Measurements from ENCODE around the gene F11R. TPM values are rescaled to one million over a fixed set of nuclear protein-coding genes. Genes with fewer than 3 reads are reported as not detected.
A peak's percentile ranks its signal among the peaks of the same experiment; 100 is the strongest.
"Not testable (repeated sequence)": the region's sequence is repeated elsewhere in the genome, so short reads cannot be mapped to it uniquely, and the experiment has no call there.

Gene F11R
- total RNA-seq, 3 donors from 2014 or later = 3.9 to 7.6 (median 7.3) TPM

DNA sequence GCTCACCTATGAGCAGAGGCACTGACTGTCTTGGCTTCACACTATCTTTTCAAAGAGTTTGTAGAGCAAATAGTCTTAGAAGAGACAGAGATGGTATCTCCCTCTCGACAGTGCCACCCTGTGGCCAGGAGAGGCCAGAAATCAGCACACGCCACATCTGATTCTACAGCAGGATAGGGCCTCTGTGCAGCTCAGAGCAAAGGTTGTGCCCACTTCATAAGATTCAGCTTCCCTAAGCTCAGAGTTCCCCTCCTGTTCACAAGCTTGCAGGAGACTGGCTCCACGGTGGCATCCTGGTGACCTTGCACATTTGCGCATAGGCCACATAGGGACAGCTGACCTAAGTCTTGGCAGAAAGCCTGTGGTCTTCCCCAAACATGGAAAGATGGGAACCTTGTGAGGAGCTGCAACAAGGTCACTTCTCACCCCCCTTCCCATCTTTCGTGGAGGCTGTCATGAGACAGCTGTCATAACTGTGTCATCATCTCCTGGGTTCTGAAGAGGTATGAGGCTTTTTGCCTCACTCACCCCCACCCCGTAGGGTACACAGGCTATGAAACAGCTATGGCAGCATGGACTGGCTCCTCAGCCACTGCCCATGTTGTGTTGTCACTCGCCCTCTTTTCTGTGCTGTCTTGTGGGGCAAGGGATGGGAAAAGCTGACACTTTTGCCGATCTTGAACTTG, 69.4 kb downstream of the F11R start:
- Mint-ChIP-seq H3K4me1 (ENCODE audit: low read depth) (peaks cover 4% of the 10 kb centered on the region), H3K4me3 (no peak overlapping the region), H3K27me3 (ENCODE audit: low read depth) (no peaks in the 10 kb centered on the region), H3K36me3 (ENCODE audit: insufficient read depth) (no peaks in the 10 kb centered on the region), H3K9me3 (no peaks in the 10 kb centered on the region)
- peak; percentile 79 to 86 for ATAC-seq
- peak; percentile 67 for DNase-seq

DNA sequence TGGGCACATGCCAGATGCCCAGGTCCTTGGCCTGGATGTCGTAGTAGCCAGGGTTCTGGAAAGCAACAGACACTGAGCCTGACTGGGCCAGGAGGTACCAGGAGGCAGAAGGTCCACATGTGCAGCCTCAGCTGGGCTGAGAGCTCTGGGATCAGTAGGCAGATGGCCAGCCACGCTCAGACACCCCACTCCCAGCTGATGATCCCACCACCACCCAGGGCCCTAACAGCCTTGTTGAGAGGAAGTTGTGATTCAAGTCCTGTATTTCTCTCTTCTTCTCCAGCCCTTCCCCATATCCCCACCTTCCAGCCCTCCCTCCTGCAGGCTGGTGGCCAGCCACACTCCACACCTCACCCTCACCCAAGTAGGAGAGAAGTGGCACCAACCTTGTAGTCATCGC, 70.3 kb downstream of the F11R start:
- Mint-ChIP-seq H3K4me1 (ENCODE audit: low read depth) (peaks cover 4% of the 10 kb centered on the region), H3K9me3 (no peaks in the 10 kb centered on the region), H3K4me3 (no peak overlapping the region), H3K27me3 (ENCODE audit: low read depth) (no peaks in the 10 kb centered on the region), H3K36me3 (ENCODE audit: insufficient read depth) (no peaks in the 10 kb centered on the region)
- no peak for ATAC-seq
- no peak for DNase-seq

DNA sequence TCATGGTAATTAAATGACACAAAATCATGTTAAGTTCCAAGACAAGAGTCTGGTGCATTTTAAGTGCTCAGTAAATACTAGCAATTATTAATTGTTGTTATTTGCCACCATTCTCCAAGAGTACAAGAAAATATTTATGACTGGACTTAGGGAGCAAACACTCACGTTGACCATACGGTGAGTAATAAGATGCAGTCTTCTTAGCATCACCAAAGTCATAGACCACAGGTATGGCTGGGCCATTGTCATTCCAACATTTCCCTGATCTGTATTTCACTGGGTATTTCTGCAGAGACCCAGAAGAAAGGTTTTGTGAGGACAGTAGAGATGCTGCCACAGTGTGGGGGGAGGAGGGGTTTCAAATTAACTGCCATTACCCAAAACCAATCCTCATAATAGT, 71.1 kb downstream of the F11R start:
- DNase-seq (no peak), ATAC-seq (no peak)
- H3K36me3 Mint-ChIP-seq (ENCODE audit: insufficient read depth) = no peaks in the 10 kb centered on the region
- peaks cover 4% of the 10 kb centered on the region for H3K4me1 Mint-ChIP-seq (ENCODE audit: low read depth)
- H3K4me3 Mint-ChIP-seq = no peak overlapping the region
- no peaks in the 10 kb centered on the region for H3K27me3 Mint-ChIP-seq (ENCODE audit: low read depth)
- H3K9me3 Mint-ChIP-seq = no peaks in the 10 kb centered on the region

DNA sequence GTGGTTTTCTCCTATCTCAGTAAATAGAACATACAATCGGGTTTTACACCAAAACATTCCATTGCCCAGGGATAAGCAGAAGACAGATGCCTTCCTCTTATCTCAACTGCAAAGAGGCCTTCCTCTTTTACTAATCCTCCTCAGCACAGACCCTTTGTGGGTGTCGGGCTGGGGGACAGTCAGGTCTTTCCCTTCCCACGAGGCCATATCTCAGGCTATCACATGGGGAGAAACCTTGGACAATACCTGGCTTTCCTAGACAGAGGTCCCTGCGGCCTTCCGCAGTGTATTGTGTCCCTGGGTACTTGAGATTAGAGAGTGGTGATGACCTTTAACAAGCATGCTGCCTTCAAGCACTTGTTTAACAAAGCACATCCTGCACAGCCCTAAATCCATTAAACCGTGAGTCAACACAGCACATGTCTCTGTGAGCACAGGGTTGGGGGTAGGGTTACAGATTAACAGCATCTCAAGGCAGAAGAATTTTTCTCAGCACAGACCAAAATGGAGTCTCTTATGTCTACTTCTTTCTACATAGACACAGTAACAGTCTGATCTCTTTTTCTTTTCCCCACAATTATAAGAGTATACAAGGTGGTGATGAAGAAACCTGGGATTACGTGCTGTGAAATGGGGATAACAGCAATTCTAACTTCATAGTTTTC, 71.6 kb downstream of the F11R start:
- H3K36me3 Mint-ChIP-seq (ENCODE audit: insufficient read depth); H3K4me1 Mint-ChIP-seq (ENCODE audit: low read depth); ATAC-seq; H3K4me3 Mint-ChIP-seq; DNase-seq; H3K9me3 Mint-ChIP-seq; H3K27me3 Mint-ChIP-seq (ENCODE audit: low read depth): not testable (repeated sequence)

DNA sequence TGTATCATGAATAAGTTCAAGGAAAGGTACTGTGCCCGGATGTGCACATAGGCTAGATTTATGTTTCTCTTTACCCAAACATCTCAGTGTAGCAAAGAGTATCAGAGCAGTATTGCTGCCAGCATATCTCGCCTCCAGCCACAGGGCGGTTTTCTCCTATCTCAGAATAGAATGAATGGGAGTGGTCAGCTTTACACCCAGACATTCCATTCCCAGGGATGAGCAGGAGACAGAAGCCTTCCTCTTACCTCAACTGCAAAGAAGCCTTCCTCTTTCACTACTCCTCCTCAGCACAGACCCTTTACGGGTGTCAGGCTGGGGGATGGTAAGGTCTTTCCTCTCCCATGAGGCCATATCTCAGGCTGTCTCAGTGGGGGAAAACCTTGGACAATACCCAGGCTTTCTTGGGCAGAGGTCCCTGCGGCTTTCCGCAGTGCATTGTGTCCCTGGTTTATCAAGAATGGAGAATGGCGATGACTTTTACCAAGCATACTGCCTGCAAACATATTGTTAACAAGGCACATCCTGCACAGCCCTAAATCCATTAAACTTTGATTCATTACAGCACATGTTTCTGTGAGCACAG, 73.7 kb downstream of the F11R start:
- not testable (repeated sequence) for ATAC-seq; H3K27me3 Mint-ChIP-seq (ENCODE audit: low read depth); H3K4me3 Mint-ChIP-seq; H3K36me3 Mint-ChIP-seq (ENCODE audit: insufficient read depth); H3K9me3 Mint-ChIP-seq; H3K4me1 Mint-ChIP-seq (ENCODE audit: low read depth); DNase-seq

DNA sequence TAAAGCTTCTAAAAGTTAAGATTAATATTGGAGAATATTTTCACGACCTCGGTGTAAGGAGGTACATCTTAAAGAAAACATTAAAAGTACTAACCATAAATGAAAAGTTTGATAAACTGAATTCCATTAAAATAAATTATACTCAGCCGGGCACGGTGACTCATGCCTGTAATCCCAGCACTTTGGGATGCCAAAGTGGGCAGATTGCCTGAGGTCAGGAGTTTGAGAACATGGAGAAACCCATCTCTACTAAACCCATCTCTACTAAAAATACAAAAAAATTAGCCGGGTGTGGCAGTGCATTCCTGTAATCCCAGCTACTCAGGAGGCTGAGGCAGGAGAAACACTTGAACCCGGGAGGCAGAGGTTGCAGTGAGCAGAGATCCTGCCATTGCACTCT, 75.1 kb downstream of the F11R start:
- H3K36me3 Mint-ChIP-seq (ENCODE audit: insufficient read depth); H3K4me1 Mint-ChIP-seq (ENCODE audit: low read depth); DNase-seq; H3K9me3 Mint-ChIP-seq; ATAC-seq; H3K4me3 Mint-ChIP-seq; H3K27me3 Mint-ChIP-seq (ENCODE audit: low read depth): not testable (repeated sequence)

Other genes with a start within 250 kb of the F11R start
- gene LY9, start 225.0 kb downstream of the F11R start, total RNA-seq = 10 to 100 TPM in 2 of 3 donors, 1 to 10 TPM in 1; 8.9 to 21.4 (median 16.5) TPM
- under 1 TPM; 0.30 to 0.53 (median 0.38) TPM for gene CD244, start 158.3 kb downstream of the F11R start, total RNA-seq
- gene ITLN1, start 136.0 kb downstream of the F11R start, total RNA-seq = not detected
- not detected for gene ITLN2, start 66.3 kb downstream of the F11R start, total RNA-seq
- 10 to 100 TPM; 20.3 to 67.2 (median 25.6) TPM for gene TSTD1, start 17.8 kb upstream of the F11R start, total RNA-seq
- gene USF1, start 24.8 kb upstream of the F11R start, total RNA-seq = 10 to 100 TPM; 44.3 to 53.0 (median 44.9) TPM
- gene ARHGAP30, start 48.7 kb upstream of the F11R start, total RNA-seq = 100 to 1,000 TPM; 103 to 128 (median 106) TPM
- gene NECTIN4, start 68.4 kb upstream of the F11R start, total RNA-seq = under 1 TPM in 1 of 3 donors, not detected in 2; 0.08 TPM
- gene KLHDC9, start 77.2 kb upstream of the F11R start, total RNA-seq = under 1 TPM in 1 of 3 donors, not detected in 2; 0.43 TPM
- 100 to 1,000 TPM; 231 to 238 (median 235) TPM for gene PFDN2, start 96.9 kb upstream of the F11R start, total RNA-seq
- 10 to 100 TPM; 41.4 to 51.8 (median 42.2) TPM for gene NIT1, start 97.0 kb upstream of the F11R start, total RNA-seq
- 10 to 100 TPM; 50.7 to 56.7 (median 51.2) TPM for gene DEDD, start 111.5 kb upstream of the F11R start, total RNA-seq
- gene UFC1, start 132.8 kb upstream of the F11R start, total RNA-seq = 10 to 100 TPM; 87.5 to 98.8 (median 92.8) TPM
- 10 to 100 TPM; 25.0 to 28.3 (median 27.4) TPM for gene USP21, start 138.3 kb upstream of the F11R start, total RNA-seq
- gene PPOX, start 145.3 kb upstream of the F11R start, total RNA-seq = 10 to 100 TPM; 10.0 to 13.8 (median 12.8) TPM
- gene B4GALT3, start 156.4 kb upstream of the F11R start, total RNA-seq = 10 to 100 TPM; 73.9 to 76.3 (median 75.9) TPM
- 1 to 10 TPM in 1 of 3 donors, under 1 TPM in 2; 0.34 to 1.1 (median 0.63) TPM for gene ADAMTS4, start 177.9 kb upstream of the F11R start, total RNA-seq
- 10 to 100 TPM; 70.7 to 80.5 (median 73.2) TPM for gene NDUFS2, start 181.2 kb upstream of the F11R start, total RNA-seq
- 1 to 10 TPM in 1 of 3 donors, under 1 TPM in 1, not detected in 1; 0.83 to 1.4 TPM for gene FCER1G, start 194.1 kb upstream of the F11R start, total RNA-seq
- gene APOA2, start 202.5 kb upstream of the F11R start, total RNA-seq = 1 to 10 TPM; 1.1 to 2.0 (median 2.0) TPM
- gene TOMM40L, start 204.9 kb upstream of the F11R start, total RNA-seq = 10 to 100 TPM; 23.8 to 29.8 (median 25.5) TPM
- gene NR1I3, start 217.1 kb upstream of the F11R start, total RNA-seq = under 1 TPM in 1 of 3 donors, not detected in 2; 0.46 TPM
- gene PCP4L1, start 237.6 kb upstream of the F11R start, total RNA-seq = not detected